GM19099 (cell line): ENCODE results near the gene SMKR1.

Source experiments
- POLR2A ChIP-seq: IDR thresholded peaks from 3 replicates; pipeline ENCODE4 v1.6.1; 2011; ENCODE audit warnings: low read depth; ENCODE audit not compliant: insufficient read length; ENCODE audit errors: extremely low read depth

The SMKR1 gene

GRCh38 chr7:129513546-129513945 lies 11.2 kb downstream of the SMKR1 start:
- no peak for TF ChIP-seq POLR2A

- no peak for TF ChIP-seq POLR2A
Measured at GRCh38 chr7:129514683-129515082, 12.4 kb downstream of the SMKR1 start.

- no peak for TF ChIP-seq POLR2A
Measured at GRCh38 chr7:129515381-129515780, 13.1 kb downstream of the SMKR1 start.

- TF ChIP-seq POLR2A, result no peak
Measured at GRCh38 chr7:129517931-129518330, 15.6 kb downstream of the SMKR1 start.

GRCh38 chr7:129519464-129519863 lies 17.1 kb downstream of the SMKR1 start:
- TF ChIP-seq POLR2A, result no peak

- no peak for TF ChIP-seq POLR2A
Measured at GRCh38 chr7:129522088-129522970, 20.0 kb downstream of the SMKR1 start.

GRCh38 chr7:129522971-129523340 lies 20.6 kb downstream of the SMKR1 start:
- no peak for TF ChIP-seq POLR2A

- no peak for TF ChIP-seq POLR2A
Measured at GRCh38 chr7:129523924-129524323, 21.6 kb downstream of the SMKR1 start.

GRCh38 chr7:129525225-129525862 lies 23.0 kb downstream of the SMKR1 start:
- TF ChIP-seq POLR2A, result no peak

- TF ChIP-seq POLR2A, result no peak
Measured at GRCh38 chr7:129529643-129530042, 27.3 kb downstream of the SMKR1 start.

GRCh38 chr7:129530795-129531391 lies 28.6 kb downstream of the SMKR1 start:
- TF ChIP-seq POLR2A, result no peak

GRCh38 chr7:129531721-129532120 lies 29.4 kb downstream of the SMKR1 start:
- TF ChIP-seq POLR2A, result no peak

- TF ChIP-seq POLR2A, result no peak
Measured at GRCh38 chr7:129532375-129532774, 30.0 kb downstream of the SMKR1 start.

GRCh38 chr7:129535896-129536295 lies 33.6 kb downstream of the SMKR1 start:
- no peak for TF ChIP-seq POLR2A

- no peak for TF ChIP-seq POLR2A
Measured at GRCh38 chr7:129536323-129536722, 34.0 kb downstream of the SMKR1 start.

GRCh38 chr7:129538790-129539189 lies 36.5 kb downstream of the SMKR1 start:
- TF ChIP-seq POLR2A, result no peak
